Measurements from ENCODE around the gene CADPS2.

CADPS2 gene

GRCh38 chr7:122413339-122413738, 472.9 kb downstream of the CADPS2 start:
- Histone ChIP-seq H3K79me2 (ENCODE audit: insufficient read depth, low read length) (no peaks in the 10 kb centered on the region), H3K4me3 (ENCODE audit: low read depth in 1 of 2, low read length in 2 of 2) (no peak overlapping the region), H4K20me1 (ENCODE audit: insufficient read depth, low read length) (no peaks in the 10 kb centered on the region), H3K27ac (ENCODE audit: low read length) (no peak overlapping the region), H3K4me2 (ENCODE audit: insufficient read depth, low read length) (no peak overlapping the region), H3K9me3 (ENCODE audit: insufficient read depth, low read length, severe bottlenecking) (no peaks in the 10 kb centered on the region), H3K4me1 (ENCODE audit: insufficient read depth, low read length) (no peaks in the 10 kb centered on the region), H3K27me3 (ENCODE audit: insufficient read depth, low read length, poor library complexity) (no peaks in the 10 kb centered on the region), H2AFZ (ENCODE audit: low read depth, low read length) (no peak overlapping the region), H3K36me3 (ENCODE audit: insufficient read depth, low read length) (no peaks in the 10 kb centered on the region), H3K9ac (ENCODE audit: low read depth, low read length) (no peak overlapping the region)
- TF ChIP-seq EZH2 (IDR thresholded peaks at IDR 0.05; ENCODE audit: borderline replicate concordance, low read depth, low read length, severe bottlenecking): no peak
- TF ChIP-seq, protein P1, sequence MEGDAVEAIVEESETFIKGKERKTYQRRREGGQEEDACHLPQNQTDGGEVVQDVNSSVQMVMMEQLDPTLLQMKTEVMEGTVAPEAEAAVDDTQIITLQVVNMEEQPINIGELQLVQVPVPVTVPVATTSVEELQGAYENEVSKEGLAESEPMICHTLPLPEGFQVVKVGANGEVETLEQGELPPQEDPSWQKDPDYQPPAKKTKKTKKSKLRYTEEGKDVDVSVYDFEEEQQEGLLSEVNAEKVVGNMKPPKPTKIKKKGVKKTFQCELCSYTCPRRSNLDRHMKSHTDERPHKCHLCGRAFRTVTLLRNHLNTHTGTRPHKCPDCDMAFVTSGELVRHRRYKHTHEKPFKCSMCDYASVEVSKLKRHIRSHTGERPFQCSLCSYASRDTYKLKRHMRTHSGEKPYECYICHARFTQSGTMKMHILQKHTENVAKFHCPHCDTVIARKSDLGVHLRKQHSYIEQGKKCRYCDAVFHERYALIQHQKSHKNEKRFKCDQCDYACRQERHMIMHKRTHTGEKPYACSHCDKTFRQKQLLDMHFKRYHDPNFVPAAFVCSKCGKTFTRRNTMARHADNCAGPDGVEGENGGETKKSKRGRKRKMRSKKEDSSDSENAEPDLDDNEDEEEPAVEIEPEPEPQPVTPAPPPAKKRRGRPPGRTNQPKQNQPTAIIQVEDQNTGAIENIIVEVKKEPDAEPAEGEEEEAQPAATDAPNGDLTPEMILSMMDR (IDR thresholded peaks at IDR 0.05; ENCODE audit: borderline replicate concordance, extremely low read depth, low read length, poor library complexity, severe bottlenecking): no peak
- ATAC-seq (ENCODE audit: insufficient read depth, low read depth) (no peak), DNase-seq (no peak)

GRCh38 chr7:122412883-122413282, 473.4 kb downstream of the CADPS2 start:
- Histone ChIP-seq H3K9ac (ENCODE audit: low read depth, low read length) (no peak overlapping the region), H3K79me2 (ENCODE audit: insufficient read depth, low read length) (no peaks in the 10 kb centered on the region), H3K9me3 (ENCODE audit: insufficient read depth, low read length, severe bottlenecking) (no peaks in the 10 kb centered on the region), H3K4me3 (ENCODE audit: low read depth in 1 of 2, low read length in 2 of 2) (no peak overlapping the region), H4K20me1 (ENCODE audit: insufficient read depth, low read length) (no peaks in the 10 kb centered on the region), H3K4me2 (ENCODE audit: insufficient read depth, low read length) (no peak overlapping the region), H3K36me3 (ENCODE audit: insufficient read depth, low read length) (no peaks in the 10 kb centered on the region), H3K4me1 (ENCODE audit: insufficient read depth, low read length) (no peaks in the 10 kb centered on the region), H2AFZ (ENCODE audit: low read depth, low read length) (no peak overlapping the region), H3K27ac (ENCODE audit: low read length) (no peak overlapping the region), H3K27me3 (ENCODE audit: insufficient read depth, low read length, poor library complexity) (no peaks in the 10 kb centered on the region)
- no peak for ATAC-seq (ENCODE audit: insufficient read depth, low read depth)
- DNase-seq: no peak
- TF ChIP-seq EZH2 (IDR thresholded peaks at IDR 0.05; ENCODE audit: borderline replicate concordance, low read depth, low read length, severe bottlenecking): no peak
- TF ChIP-seq, protein P1 (IDR thresholded peaks at IDR 0.05; ENCODE audit: borderline replicate concordance, extremely low read depth, low read length, poor library complexity, severe bottlenecking): no peak

DNA sequence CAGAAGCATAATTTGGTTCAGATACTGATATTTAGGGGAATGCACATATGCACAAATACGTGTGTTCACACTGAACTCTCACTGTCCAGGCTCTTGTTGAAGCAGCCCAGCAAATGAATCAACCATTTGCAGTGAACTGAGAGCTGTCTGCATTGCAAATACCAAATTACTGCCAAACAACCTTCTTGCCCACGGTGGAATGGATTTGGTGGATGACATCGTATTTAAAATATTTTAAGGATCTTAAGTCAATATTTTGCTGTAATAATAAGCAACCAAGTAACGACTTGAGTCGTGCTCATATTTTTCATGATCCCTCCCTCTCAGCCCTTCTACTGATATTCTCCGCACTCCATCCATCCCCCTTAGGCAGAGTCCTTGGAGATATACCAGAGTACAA, 473.8 kb downstream of the CADPS2 start:
- H3K27ac ChIP-seq (ENCODE audit: low read length): no peak overlapping the region
- H3K4me2 ChIP-seq (ENCODE audit: insufficient read depth, low read length): no peak overlapping the region
- H3K9me3 ChIP-seq (ENCODE audit: insufficient read depth, low read length, severe bottlenecking): no peaks in the 10 kb centered on the region
- H4K20me1 ChIP-seq (ENCODE audit: insufficient read depth, low read length): no peaks in the 10 kb centered on the region
- TF ChIP-seq, protein P1 (IDR thresholded peaks at IDR 0.05; ENCODE audit: borderline replicate concordance, extremely low read depth, low read length, poor library complexity, severe bottlenecking): no peak
- no peak for TF ChIP-seq EZH2 (IDR thresholded peaks at IDR 0.05; ENCODE audit: borderline replicate concordance, low read depth, low read length, severe bottlenecking)
- H3K36me3 ChIP-seq (ENCODE audit: insufficient read depth, low read length): no peaks in the 10 kb centered on the region
- no peak for DNase-seq
- no peak overlapping the region for H3K4me3 ChIP-seq (ENCODE audit: low read depth in 1 of 2, low read length in 2 of 2)
- no peaks in the 10 kb centered on the region for H3K79me2 ChIP-seq (ENCODE audit: insufficient read depth, low read length)
- H3K4me1 ChIP-seq (ENCODE audit: insufficient read depth, low read length): no peaks in the 10 kb centered on the region
- no peak for ATAC-seq (ENCODE audit: insufficient read depth, low read depth)
- H2AFZ ChIP-seq (ENCODE audit: low read depth, low read length): no peak overlapping the region
- no peaks in the 10 kb centered on the region for H3K27me3 ChIP-seq (ENCODE audit: insufficient read depth, low read length, poor library complexity)
- no peak overlapping the region for H3K9ac ChIP-seq (ENCODE audit: low read depth, low read length)

GRCh38 chr7:122407195-122407594, 479.1 kb downstream of the CADPS2 start:
- no peaks in the 10 kb centered on the region for H3K79me2 ChIP-seq (ENCODE audit: insufficient read depth, low read length)
- no peak overlapping the region for H2AFZ ChIP-seq (ENCODE audit: low read depth, low read length)
- H3K4me2 ChIP-seq (ENCODE audit: insufficient read depth, low read length): no peak overlapping the region
- no peak for ATAC-seq (ENCODE audit: insufficient read depth, low read depth)
- DNase-seq: no peak
- no peak overlapping the region for H3K4me3 ChIP-seq (ENCODE audit: low read depth in 1 of 2, low read length in 2 of 2)
- no peak overlapping the region for H3K9ac ChIP-seq (ENCODE audit: low read depth, low read length)
- TF ChIP-seq EZH2 (IDR thresholded peaks at IDR 0.05; ENCODE audit: borderline replicate concordance, low read depth, low read length, severe bottlenecking): no peak
- TF ChIP-seq, protein P1 (IDR thresholded peaks at IDR 0.05; ENCODE audit: borderline replicate concordance, extremely low read depth, low read length, poor library complexity, severe bottlenecking): no peak
- no peaks in the 10 kb centered on the region for H4K20me1 ChIP-seq (ENCODE audit: insufficient read depth, low read length)
- H3K27me3 ChIP-seq (ENCODE audit: insufficient read depth, low read length, poor library complexity): no peaks in the 10 kb centered on the region
- no peaks in the 10 kb centered on the region for H3K9me3 ChIP-seq (ENCODE audit: insufficient read depth, low read length, severe bottlenecking)
- no peaks in the 10 kb centered on the region for H3K36me3 ChIP-seq (ENCODE audit: insufficient read depth, low read length)
- no peak overlapping the region for H3K27ac ChIP-seq (ENCODE audit: low read length)
- H3K4me1 ChIP-seq (ENCODE audit: insufficient read depth, low read length): no peaks in the 10 kb centered on the region
